HG03280 (cell line): ENCODE data around the gene DNAL4.

Source experiments
- ATAC-seq: cut with Tn5 transposase; IDR thresholded peaks from one replicate; pipeline ENCODE4 v1.9.1; 2021; ENCODE audit warnings: mild to moderate bottlenecking, moderate library complexity; ENCODE audit not compliant: unreplicated experiment

Gene DNAL4

DNA sequence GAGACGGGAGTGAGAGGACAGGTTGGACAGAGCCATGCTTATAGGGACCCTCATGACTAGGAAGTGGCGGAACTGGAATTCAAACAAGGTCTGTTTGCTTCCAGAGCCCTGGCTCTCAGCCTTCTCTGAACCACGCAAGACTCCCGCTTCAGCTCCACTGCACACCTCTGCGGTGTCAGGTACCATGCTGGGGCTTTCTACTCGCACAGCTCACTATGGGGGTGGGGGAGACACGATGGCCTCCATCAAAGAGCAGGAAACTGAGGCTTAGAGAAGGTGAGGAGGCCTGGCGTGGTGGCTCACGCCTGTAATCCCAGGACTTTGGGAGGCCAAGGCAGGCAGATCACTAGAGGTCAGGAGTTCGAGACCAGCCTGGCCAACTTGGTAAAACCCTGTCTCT lies 52.4 kb downstream of the DNAL4 start:
- no peak for ATAC-seq

- no peak for ATAC-seq
Measured at GRCh38 chr22:38741166-38741565, 52.8 kb downstream of the DNAL4 start.

DNA sequence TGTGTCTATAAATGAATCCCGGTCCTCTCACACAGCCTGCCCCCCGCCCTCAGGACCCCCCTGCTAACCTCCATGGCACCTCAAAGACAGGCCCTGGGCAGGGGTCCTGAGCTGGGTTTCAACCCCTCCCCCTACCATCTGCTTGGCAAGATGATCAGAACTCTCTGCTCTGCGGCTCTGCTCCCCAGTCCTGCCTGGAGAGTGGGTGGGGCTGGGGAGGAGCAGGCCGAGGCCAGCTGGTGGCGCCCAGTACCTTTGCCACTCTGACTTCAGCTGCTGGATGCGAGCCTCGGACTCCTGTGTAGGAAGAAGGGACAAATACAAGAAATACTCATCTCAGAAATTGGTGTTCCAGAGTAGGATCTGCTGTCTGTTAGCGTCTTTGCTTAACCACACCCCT lies 53.2 kb downstream of the DNAL4 start:
- no peak for ATAC-seq

GRCh38 chr22:38740116-38740723 lies 53.7 kb downstream of the DNAL4 start:
- ATAC-seq: no peak

GRCh38 chr22:38739300-38740055 lies 54.5 kb downstream of the DNAL4 start:
- no peak for ATAC-seq

DNA sequence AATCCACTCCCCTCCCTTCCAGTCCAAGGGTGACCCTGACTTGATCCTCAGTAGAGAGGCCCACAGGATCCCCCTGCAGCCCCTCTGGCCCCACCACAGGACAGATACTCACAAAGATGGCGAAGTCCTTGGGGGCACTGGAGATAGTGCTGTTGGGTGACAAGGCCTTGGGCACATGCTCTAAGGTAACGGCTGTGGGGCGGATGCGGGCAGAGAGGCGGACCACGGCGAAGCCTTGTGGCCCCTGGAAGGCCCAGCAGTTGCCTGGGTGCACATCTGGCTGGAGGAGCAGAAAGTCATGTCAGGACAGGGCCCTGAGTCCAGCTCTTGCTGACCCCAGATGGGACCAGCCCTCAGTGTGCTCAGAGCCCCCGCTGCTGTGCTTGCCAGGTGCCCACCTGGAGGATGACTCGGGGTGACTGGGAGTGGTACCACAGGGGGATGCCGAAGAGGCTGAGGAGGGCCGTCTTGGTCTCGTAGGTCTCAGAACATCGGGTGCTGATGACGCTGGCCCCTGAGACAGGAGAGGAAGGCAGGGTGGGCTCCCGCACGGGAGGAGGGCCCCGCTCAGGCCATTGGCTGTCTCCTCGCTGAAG lies 55.4 kb downstream of the DNAL4 start:
- ATAC-seq: no peak

- no peak for ATAC-seq
Measured at GRCh38 chr22:38737302-38738060, 56.5 kb downstream of the DNAL4 start.

GRCh38 chr22:38736257-38736570 lies 57.7 kb downstream of the DNAL4 start:
- no peak for ATAC-seq

GRCh38 chr22:38735465-38736256 lies 58.3 kb downstream of the DNAL4 start:
- ATAC-seq: no peak

GRCh38 chr22:38735126-38735464 lies 58.8 kb downstream of the DNAL4 start:
- no peak for ATAC-seq

DNA sequence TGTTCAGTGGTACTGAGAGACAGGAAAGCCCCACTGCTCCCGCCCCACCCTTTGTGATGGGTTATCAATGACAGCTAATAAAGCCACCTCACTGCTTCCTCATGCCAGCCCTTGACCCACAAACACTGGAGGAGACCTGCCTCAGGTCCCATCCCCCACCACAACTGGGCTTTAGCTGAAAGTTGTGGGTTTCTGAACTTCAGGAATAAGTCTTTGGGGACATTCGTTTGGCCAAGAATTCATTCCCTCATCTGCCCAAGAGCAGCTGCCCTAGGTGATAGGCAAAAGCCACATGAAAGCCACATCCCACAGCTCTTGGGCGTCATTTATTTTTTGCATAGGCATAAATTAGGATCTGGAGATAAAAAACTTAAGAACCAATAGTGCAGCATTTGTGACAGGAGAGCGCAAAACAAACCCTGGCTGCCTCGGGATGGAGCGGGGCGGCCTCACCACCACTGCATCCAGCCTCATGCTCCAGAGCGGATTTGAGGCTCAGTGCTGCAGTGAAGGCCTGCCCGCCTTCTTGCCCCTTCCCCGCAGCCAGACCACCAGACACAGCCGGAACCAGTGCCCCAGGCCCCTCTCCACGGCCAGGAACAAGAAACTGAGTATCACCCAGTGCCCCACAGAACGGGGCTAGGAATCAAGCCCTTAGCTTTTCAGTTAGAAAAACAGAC lies 59.4 kb downstream of the DNAL4 start:
- no peak for ATAC-seq

DNA sequence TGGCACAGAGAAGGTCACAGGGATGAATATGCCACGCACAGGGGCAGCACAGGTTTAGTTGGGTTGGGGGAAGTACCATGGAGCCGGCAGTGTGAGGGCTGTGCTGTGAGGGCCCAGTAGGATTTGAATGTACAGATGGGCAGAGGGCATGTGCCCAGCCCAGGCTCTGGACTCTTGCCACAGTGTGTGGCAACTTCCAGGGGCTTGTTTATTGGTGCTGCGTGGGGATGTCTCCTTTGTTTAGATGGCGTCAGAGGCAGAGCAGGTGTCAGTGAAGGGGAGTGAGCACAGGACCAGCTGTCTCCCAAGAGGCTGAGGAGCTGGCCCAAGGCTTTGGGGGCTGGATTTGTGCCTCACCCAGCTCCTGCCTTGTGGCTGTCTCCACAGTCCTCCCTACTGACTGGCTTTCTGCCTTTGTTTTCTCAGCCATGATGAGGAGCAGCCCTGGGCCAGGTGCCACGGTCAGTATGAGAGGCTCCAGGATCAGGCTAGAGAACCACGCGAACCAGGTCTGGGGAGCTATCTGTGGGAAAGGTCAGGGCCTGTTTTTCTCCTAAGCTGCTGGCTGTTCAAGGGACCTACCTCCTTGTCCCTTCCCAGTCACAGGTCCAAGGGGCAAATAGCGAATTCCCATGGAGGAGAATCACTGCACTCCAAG lies 60.1 kb downstream of the DNAL4 start:
- no peak for ATAC-seq

GRCh38 chr22:38733329-38733723 lies 60.6 kb downstream of the DNAL4 start:
- no peak for ATAC-seq

DNA sequence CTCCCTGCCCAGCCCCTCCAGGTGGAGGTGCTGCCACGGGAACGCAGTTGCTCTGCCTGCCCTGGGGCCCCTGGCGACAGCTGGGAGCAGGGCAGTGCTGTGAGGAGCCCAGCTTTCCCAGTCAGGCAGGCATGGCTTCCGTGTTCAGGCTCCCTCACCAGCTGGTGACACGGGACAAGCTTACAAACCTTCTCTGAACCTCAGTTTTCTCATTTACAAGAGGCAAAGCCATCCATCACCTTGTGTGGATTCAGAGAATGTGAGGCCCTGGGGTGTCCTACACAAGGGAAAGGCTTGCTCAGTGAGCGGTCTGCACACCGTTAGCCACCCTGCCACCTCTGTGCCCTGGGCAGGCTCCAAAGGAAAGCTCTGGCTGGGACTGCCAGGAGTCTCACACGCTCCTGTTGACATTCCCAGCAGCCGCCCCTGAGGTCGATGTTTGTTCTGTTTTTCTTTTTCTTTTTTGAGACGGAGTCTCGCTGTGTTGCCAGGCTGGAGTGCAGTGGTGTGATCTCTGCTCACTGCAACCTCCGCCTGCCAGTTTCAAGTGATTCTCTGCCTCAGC lies 61.6 kb downstream of the DNAL4 start:
- ATAC-seq: no peak

- ATAC-seq: no peak
Measured at GRCh38 chr22:38731703-38732161, 62.2 kb downstream of the DNAL4 start.

- no peak for ATAC-seq
Measured at GRCh38 chr22:38730411-38730871, 63.5 kb downstream of the DNAL4 start.

DNA sequence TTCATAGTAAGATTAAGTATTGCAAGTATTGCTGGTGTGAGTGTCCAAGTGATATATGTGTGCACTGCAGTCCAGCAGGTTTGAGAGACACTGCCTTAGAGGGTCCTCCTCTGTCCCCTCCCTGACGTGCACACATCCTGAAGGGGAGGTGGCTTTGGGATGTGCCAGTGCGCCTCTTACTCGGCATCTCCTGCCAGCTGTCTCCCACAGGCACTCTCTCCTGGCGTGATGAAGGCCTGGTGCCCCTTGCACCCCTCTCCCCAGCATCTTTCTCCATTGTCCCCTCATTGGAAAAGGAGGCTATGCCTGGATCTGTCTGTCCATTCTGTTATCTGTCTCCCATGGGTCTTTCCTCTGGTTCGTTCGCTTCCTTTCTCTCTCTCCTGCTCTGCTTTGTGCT lies 64.0 kb downstream of the DNAL4 start:
- ATAC-seq: no peak

DNA sequence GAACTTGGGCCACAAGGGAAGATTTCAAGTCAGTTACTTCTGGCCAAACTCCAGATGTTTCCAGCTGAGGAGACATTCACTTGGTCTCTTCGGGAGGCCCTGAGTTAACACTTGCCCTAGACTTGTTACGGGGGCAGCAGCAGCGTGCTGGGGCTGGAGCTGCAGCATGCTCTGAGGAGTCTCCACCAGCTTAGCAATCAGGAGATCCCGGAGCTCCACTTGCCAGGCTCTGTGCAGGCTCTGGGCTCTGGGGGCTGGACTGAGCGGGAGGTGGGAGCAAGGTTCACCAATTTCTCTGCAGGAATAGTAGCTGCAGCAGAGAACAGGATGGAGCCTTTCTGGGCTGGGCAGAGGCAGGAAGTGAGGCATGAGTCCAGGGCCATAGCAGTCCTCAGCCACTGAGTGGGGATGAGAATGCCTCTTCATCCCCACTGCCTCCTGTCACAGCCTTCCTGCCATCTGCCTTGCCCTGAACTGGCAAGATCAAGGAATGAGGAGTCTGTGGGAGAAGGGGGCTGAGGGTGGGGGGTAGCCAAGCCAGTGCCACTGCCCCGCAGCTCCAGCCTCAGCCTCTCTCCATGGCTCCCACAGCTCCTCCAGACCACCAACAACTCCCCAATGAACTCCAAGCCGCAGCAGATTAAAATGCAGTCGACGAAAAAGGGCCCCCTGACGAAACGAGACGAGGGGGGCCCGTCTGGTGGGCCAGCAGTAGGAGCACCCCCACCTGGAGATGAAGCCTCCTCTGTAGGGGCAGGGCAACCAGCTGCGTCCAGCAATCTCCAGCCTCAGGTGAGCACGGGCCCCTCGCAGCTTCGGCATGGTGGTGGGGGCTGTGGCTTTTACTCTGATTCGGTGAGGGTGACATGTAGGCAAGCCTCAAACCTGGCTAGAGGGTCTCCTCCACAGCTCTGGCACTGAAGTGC lies 64.8 kb downstream of the DNAL4 start:
- no peak for ATAC-seq
